ENCODE results near the gene HES4.
"Not testable (repeated sequence)": the region's sequence is repeated elsewhere in the genome, so short reads cannot be mapped to it uniquely, and the experiment has no call there.

HES4 gene

DNA sequence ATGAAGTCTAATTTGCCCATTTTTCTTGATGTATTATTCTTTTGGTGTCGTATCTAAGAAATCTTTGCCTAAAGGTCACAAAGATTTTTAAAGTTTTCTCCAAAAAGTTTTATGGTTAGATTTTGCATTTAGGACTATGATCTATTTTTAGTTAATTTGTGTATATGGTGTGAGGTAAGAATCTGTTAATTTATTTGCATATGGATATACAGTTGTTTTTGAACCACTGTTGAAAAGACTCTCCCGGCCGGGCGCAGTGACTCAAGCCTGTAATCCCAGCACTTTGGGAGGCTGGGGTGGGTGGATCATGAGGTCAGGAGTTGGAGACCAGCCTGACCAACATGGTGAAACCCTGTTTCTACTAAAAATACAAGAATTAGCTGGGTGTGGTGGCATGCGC, 11.8 kb downstream of the HES4 start:
- H3K36me3 ChIP-seq (ENCODE audit: control insufficient read depth in 2 of 2, insufficient read depth in 2 of 2, low read length in 2 of 2); H3K9ac ChIP-seq (ENCODE audit: low read depth in 1 of 2, low read length in 2 of 2); H3K4me1 ChIP-seq (ENCODE audit: control insufficient read depth in 2 of 2, insufficient read depth in 2 of 2, low read length in 2 of 2); H3K9me3 ChIP-seq (ENCODE audit: control insufficient read depth in 2 of 2, low read length in 2 of 2); H3K27me3 ChIP-seq (ENCODE audit: control insufficient read depth in 2 of 2, insufficient read depth in 2 of 2, low read length in 2 of 2); H3K27ac ChIP-seq (ENCODE audit: low read depth in 2 of 2, low read length in 2 of 2); H3K4me3 ChIP-seq (ENCODE audit: low read length in 2 of 2): not testable (repeated sequence)

DNA sequence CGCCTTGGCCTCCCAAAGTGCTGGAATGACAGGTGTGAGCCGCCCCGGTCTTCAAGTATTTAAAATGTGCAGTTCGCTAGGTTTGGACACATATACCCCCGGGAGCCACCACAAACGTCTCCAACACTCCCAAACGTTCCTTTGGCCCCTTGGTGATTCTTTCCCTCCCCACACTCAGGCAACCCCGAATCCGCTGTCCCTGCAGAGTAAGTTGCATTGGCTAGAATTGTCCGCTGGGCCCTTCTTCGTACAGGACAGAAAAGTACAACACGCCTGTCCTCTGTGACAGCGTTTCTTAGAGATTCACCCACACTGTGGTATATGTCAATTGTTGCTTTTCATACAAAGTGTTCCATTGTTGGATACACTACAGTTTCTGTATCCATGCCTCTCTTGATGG, 14.8 kb downstream of the HES4 start:
- Histone ChIP-seq H3K9ac (ENCODE audit: low read depth in 1 of 2, low read length in 2 of 2) (no peak overlapping the region), H3K9me3 (ENCODE audit: control insufficient read depth in 2 of 2, low read length in 2 of 2) (no peaks in the 10 kb centered on the region), H3K36me3 (ENCODE audit: control insufficient read depth in 2 of 2, insufficient read depth in 2 of 2, low read length in 2 of 2) (no peaks in the 10 kb centered on the region), H3K4me3 (ENCODE audit: low read length in 2 of 2) (no peak overlapping the region), H3K27ac (ENCODE audit: low read depth in 2 of 2, low read length in 2 of 2) (no peak overlapping the region), H3K27me3 (ENCODE audit: control insufficient read depth in 2 of 2, insufficient read depth in 2 of 2, low read length in 2 of 2) (peaks cover 17 to 21% of the 10 kb centered on the region in 2 donors), H3K4me1 (ENCODE audit: control insufficient read depth in 2 of 2, insufficient read depth in 2 of 2, low read length in 2 of 2) (no peaks in the 10 kb centered on the region)

DNA sequence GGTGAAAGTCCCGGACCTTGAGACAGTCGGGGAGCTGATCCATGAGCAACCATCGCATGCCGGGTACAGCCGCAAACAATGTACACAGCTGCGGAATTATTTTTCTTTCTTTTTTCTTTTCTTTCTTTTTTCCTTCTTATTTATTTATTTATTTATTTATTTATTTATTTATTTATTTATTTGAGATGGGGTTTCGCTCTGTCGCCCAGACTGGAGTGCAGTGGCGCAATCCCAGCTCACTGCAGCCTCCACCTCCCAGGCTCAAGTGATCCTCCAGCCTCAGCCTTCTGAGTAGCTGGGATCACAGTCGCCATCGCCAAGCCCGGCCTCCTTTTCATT, 15.5 kb downstream of the HES4 start:
- no peaks in the 10 kb centered on the region for H3K4me1 ChIP-seq (ENCODE audit: control insufficient read depth in 2 of 2, insufficient read depth in 2 of 2, low read length in 2 of 2)
- H3K9me3 ChIP-seq (ENCODE audit: control insufficient read depth in 2 of 2, low read length in 2 of 2), result no peaks in the 10 kb centered on the region
- H3K4me3 ChIP-seq (ENCODE audit: low read length in 2 of 2), result no peak overlapping the region
- H3K27me3 ChIP-seq (ENCODE audit: control insufficient read depth in 2 of 2, insufficient read depth in 2 of 2, low read length in 2 of 2), result peaks cover 17 to 27% of the 10 kb centered on the region in 2 donors
- H3K27ac ChIP-seq (ENCODE audit: low read depth in 2 of 2, low read length in 2 of 2), result no peak overlapping the region
- H3K36me3 ChIP-seq (ENCODE audit: control insufficient read depth in 2 of 2, insufficient read depth in 2 of 2, low read length in 2 of 2), result no peaks in the 10 kb centered on the region
- H3K9ac ChIP-seq (ENCODE audit: low read depth in 1 of 2, low read length in 2 of 2), result no peak overlapping the region

DNA sequence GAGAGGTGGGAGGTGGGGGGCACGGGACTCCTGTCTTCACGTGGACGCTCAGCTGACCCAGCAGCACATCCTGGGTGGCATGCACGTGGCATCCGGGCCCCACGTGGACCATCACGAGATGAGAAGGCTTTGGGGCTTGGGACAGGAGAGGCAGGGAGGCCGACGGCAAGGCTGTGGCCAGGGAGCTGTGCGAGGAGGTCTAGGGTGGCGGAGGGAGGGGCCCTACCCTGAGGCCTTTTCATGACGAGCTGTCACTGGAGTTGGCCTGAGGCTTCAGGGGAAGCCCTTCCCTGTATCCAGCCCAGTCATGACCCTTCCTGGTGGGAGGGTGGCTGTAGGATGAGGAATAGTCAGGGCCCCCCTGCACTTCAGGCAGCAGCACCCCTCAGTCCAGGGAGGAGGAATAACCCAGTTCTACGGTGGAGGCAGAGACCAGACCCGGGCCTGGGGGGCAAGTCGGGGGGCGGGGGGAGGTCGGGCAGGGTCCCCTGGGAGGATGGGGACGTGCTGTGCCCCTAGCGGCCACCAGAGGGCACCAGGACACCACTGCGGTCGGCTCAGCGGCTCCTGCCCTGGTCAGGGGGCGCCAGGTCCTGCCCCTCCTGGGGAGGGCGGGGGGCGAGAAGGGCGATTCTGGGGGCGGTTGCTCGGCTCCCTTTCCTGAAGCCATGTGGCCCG, 16.0 kb downstream of the HES4 start:
- Histone ChIP-seq H3K4me3 (ENCODE audit: low read length in 2 of 2) (no peak overlapping the region), H3K4me1 (ENCODE audit: control insufficient read depth in 2 of 2, insufficient read depth in 2 of 2, low read length in 2 of 2) (no peaks in the 10 kb centered on the region), H3K27ac (ENCODE audit: low read depth in 2 of 2, low read length in 2 of 2) (no peak overlapping the region), H3K9me3 (ENCODE audit: control insufficient read depth in 2 of 2, low read length in 2 of 2) (no peaks in the 10 kb centered on the region), H3K9ac (ENCODE audit: low read depth in 1 of 2, low read length in 2 of 2) (no peak overlapping the region), H3K36me3 (ENCODE audit: control insufficient read depth in 2 of 2, insufficient read depth in 2 of 2, low read length in 2 of 2) (no peaks in the 10 kb centered on the region), H3K27me3 (ENCODE audit: control insufficient read depth in 2 of 2, insufficient read depth in 2 of 2, low read length in 2 of 2) (peaks cover 17 to 27% of the 10 kb centered on the region in 2 donors)

DNA sequence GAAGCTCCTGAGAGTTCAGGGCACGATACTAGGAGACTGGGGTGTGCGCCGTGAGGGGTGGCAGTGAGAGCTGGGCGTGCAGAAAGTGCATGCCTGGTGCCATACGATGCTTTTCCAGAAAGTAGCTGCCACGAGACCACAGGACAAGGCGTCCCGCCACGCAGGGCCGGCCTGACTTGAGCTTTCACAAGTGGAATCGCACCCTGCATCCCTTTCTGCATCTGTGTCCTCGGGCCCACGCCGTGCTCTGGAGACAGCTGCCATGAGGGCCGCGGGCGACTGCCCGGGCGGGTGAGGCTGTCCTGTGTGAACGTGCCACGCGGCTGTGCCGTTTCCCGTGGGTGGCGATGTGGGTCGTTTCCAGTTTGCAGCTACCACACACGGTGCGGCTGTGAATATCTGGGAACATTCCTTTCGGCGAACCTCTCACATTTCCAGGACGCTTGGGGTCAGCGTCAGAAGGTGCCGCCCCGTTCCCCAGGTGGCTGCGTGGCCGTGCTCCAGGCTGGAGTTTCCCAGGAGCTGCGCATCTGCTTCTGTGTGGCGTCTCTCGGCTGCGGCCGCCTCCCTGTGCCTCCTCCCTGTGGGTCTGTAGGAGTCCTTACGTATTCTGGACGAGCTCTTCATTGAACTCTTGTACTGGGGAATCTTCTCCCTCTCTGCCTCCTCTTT, 17.0 kb downstream of the HES4 start:
- H3K4me3 ChIP-seq (ENCODE audit: low read length in 2 of 2), result no peak overlapping the region
- no peaks in the 10 kb centered on the region for H3K4me1 ChIP-seq (ENCODE audit: control insufficient read depth in 2 of 2, insufficient read depth in 2 of 2, low read length in 2 of 2)
- H3K27ac ChIP-seq (ENCODE audit: low read depth in 2 of 2, low read length in 2 of 2), result no peak overlapping the region
- no peaks in the 10 kb centered on the region for H3K36me3 ChIP-seq (ENCODE audit: control insufficient read depth in 2 of 2, insufficient read depth in 2 of 2, low read length in 2 of 2)
- no peak overlapping the region for H3K9ac ChIP-seq (ENCODE audit: low read depth in 1 of 2, low read length in 2 of 2)
- no peaks in the 10 kb centered on the region for H3K9me3 ChIP-seq (ENCODE audit: control insufficient read depth in 2 of 2, low read length in 2 of 2)
- peaks cover 17 to 27% of the 10 kb centered on the region in 2 donors for H3K27me3 ChIP-seq (ENCODE audit: control insufficient read depth in 2 of 2, insufficient read depth in 2 of 2, low read length in 2 of 2)

DNA sequence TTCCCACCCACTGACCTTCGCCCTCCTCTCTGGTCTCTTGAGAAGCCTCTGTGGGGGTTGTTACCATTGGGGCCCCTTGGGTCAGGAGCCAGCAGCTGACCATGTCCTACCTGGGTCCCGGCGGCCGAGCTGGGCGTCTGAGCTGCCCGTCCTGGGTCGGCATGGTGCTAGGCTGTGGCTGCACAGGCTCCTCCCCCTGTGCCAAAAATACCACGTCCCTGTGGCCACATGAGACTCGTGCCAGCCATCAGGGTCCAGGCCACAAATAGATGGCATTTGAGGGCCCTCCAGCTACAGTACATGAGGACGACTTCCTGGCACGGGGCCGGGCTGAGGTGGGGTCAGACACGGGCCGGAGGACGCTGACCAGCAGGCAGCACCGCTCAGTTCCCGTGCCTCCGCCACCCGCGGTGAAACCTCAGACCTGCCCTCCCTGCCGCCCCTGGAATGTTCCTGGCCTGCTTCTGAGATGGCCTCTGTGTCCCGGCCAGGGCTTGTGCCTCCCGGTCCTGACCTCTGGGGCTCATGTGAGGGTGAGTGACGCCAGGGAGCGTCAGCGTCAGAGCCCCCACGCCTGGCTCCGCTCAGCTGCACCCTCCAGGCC, 17.8 kb downstream of the HES4 start, which contains the start of gene PERM1:
Gene PERM1, minus strand, starts transcription at position 139 of the 604 bp plus-strand sequence. CDS start 1,064 bp downstream, outside the sequence.
- Histone ChIP-seq H3K4me3 (ENCODE audit: low read length in 2 of 2) (no peak within 1 kb of the TSS), H3K27me3 (ENCODE audit: control insufficient read depth in 2 of 2, insufficient read depth in 2 of 2, low read length in 2 of 2) (peaks cover 17 to 27% of the 10 kb centered on the region in 2 donors), H3K4me1 (ENCODE audit: control insufficient read depth in 2 of 2, insufficient read depth in 2 of 2, low read length in 2 of 2) (no peaks in the 10 kb centered on the region), H3K9me3 (ENCODE audit: control insufficient read depth in 2 of 2, low read length in 2 of 2) (no peaks in the 10 kb centered on the region), H3K27ac (ENCODE audit: low read depth in 2 of 2, low read length in 2 of 2) (no peak within 1 kb of the TSS), H3K9ac (ENCODE audit: low read depth in 1 of 2, low read length in 2 of 2) (no peak within 1 kb of the TSS), H3K36me3 (ENCODE audit: control insufficient read depth in 2 of 2, insufficient read depth in 2 of 2, low read length in 2 of 2) (no peaks in the 10 kb centered on the region)

DNA sequence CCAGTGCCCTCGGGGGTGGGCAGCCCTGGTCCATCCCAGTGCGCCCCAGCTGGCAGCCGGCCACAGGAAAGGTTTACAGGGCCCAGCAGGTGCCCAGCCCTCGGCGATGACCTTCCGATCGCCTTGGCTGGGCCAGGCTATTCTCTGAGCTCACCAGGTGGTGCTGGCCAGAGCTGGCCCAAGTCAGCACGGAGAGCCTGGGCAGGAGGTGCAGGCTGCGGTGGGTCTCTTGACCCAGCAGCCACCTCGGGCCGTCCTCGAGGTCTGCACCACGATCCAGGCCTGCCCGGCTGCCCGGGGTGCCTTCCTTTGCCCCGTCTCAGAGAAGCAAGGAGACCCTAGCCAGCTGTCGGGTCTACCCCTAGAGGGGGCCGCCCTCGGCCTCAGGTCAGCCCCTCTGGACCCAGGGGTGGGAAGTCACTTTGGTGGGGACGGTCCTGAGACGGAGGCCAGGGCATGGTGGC, 18.4 kb downstream of the HES4 start:
- no peak overlapping the region for H3K9ac ChIP-seq (ENCODE audit: low read depth in 1 of 2, low read length in 2 of 2)
- no peak overlapping the region for H3K27ac ChIP-seq (ENCODE audit: low read depth in 2 of 2, low read length in 2 of 2)

DNA sequence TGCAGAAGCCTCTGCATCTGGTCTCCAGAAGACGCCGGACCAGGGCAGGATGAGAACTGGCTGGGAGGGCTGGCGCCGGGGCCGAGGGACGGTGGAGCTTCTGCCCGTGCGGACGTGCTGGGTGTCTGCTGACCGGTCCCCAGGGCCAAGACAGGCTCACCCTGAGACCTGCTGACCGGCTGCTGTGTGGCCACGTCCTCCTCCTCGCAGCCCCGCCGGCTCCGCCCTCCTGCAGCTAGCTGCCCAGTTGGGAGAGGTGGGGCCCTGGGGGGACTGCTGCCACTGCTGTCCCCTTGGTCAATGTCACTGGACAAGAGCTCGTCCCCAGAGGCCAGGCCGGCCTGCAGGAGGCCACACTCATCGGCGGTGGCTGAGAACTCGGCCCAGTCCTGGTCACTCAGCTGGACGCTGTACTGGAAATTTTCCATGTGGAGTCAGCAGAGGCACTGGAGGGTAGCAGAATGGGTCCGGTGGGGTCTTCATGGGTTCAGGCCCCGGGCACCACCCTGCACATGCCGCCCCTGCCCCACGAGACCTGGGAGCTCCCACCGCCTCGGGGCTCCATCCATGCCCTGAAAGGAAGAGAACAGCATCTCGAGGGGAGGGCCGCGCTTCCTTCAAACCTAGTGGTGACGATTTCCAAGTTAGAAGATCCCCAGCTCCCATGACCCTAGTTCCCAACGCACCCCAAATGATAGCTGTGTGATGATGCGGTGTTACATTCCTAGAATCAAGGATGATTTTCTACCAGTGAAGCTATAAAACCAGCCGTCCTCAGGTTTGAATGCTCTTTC, 19.1 kb downstream of the HES4 start:
- Histone ChIP-seq H3K9me3 (ENCODE audit: control insufficient read depth in 2 of 2, low read length in 2 of 2) (no peaks in the 10 kb centered on the region), H3K27ac (ENCODE audit: low read depth in 2 of 2, low read length in 2 of 2) (no peak overlapping the region), H3K4me1 (ENCODE audit: control insufficient read depth in 2 of 2, insufficient read depth in 2 of 2, low read length in 2 of 2) (peaks cover 4 to 5% of the 10 kb centered on the region in 2 donors), H3K36me3 (ENCODE audit: control insufficient read depth in 2 of 2, insufficient read depth in 2 of 2, low read length in 2 of 2) (no peaks in the 10 kb centered on the region), H3K4me3 (ENCODE audit: low read length in 2 of 2) (no peak overlapping the region), H3K9ac (ENCODE audit: low read depth in 1 of 2, low read length in 2 of 2) (no peak overlapping the region), H3K27me3 (ENCODE audit: control insufficient read depth in 2 of 2, insufficient read depth in 2 of 2, low read length in 2 of 2) (peaks cover 17 to 25% of the 10 kb centered on the region in 2 donors)

More for the DNA sequence above, 18.4 kb downstream of the HES4 start:
- Histone ChIP-seq H3K27me3 (ENCODE audit: control insufficient read depth in 2 of 2, insufficient read depth in 2 of 2, low read length in 2 of 2) (peaks cover 17 to 27% of the 10 kb centered on the region in 2 donors), H3K36me3 (ENCODE audit: control insufficient read depth in 2 of 2, insufficient read depth in 2 of 2, low read length in 2 of 2) (no peaks in the 10 kb centered on the region), H3K4me1 (ENCODE audit: control insufficient read depth in 2 of 2, insufficient read depth in 2 of 2, low read length in 2 of 2) (no peaks in the 10 kb centered on the region), H3K9me3 (ENCODE audit: control insufficient read depth in 2 of 2, low read length in 2 of 2) (no peaks in the 10 kb centered on the region), H3K4me3 (ENCODE audit: low read length in 2 of 2) (no peak overlapping the region)

DNA sequence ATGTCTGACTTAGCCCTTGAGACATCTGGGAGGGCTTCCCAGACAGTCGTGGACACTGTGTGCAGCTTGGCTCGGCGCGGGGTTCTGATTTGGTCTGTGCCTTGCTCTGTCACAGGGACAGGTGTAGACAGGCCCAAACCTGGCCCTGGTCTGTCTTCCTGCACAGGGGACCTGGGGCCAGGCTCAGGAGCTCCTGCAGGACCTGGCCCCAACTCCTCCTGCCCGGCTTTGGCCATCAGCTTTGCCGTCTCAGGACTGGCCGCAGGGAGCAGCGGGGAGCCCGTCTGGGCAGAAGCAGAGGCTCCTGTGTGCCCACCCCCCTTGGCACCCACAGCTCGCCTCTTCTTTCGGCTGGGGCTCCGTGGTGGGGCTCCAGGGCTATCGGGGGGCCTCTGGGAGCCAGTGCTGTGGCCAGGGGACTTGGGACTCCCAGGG, 19.7 kb downstream of the HES4 start:
- H3K27ac ChIP-seq (ENCODE audit: low read depth in 2 of 2, low read length in 2 of 2), result no peak overlapping the region
- no peaks in the 10 kb centered on the region for H3K9me3 ChIP-seq (ENCODE audit: control insufficient read depth in 2 of 2, low read length in 2 of 2)
- H3K36me3 ChIP-seq (ENCODE audit: control insufficient read depth in 2 of 2, insufficient read depth in 2 of 2, low read length in 2 of 2), result no peaks in the 10 kb centered on the region
- H3K4me1 ChIP-seq (ENCODE audit: control insufficient read depth in 2 of 2, insufficient read depth in 2 of 2, low read length in 2 of 2), result peaks cover 6% of the 10 kb centered on the region in 2 donors
- H3K27me3 ChIP-seq (ENCODE audit: control insufficient read depth in 2 of 2, insufficient read depth in 2 of 2, low read length in 2 of 2), result peaks cover 14 to 25% of the 10 kb centered on the region in 2 donors
- H3K9ac ChIP-seq (ENCODE audit: low read depth in 1 of 2, low read length in 2 of 2), result no peak overlapping the region
- H3K4me3 ChIP-seq (ENCODE audit: low read length in 2 of 2), result no peak overlapping the region

DNA sequence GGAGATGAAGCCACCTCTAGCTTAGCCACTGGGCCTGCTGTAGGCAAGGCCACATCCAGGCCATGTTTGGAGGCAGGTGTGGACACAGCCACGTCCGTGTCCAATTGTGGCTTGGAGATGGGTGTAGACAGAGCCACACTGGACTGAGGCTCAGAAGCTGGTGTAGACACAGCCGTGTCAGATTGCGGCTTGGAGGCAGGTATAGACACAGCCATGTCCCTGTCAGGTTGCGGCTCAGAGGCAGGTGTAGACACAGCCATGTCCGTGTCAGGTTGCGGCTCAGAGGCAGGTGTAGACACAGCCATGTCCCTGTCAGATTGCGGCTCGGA, 20.2 kb downstream of the HES4 start:
- peaks cover 12 to 25% of the 10 kb centered on the region in 2 donors for H3K27me3 ChIP-seq (ENCODE audit: control insufficient read depth in 2 of 2, insufficient read depth in 2 of 2, low read length in 2 of 2)
- peaks cover 6% of the 10 kb centered on the region in 2 donors for H3K4me1 ChIP-seq (ENCODE audit: control insufficient read depth in 2 of 2, insufficient read depth in 2 of 2, low read length in 2 of 2)
- H3K9ac ChIP-seq (ENCODE audit: low read depth in 1 of 2, low read length in 2 of 2), result no peak overlapping the region
- H3K4me3 ChIP-seq (ENCODE audit: low read length in 2 of 2), result no peak overlapping the region
- H3K36me3 ChIP-seq (ENCODE audit: control insufficient read depth in 2 of 2, insufficient read depth in 2 of 2, low read length in 2 of 2), result no peaks in the 10 kb centered on the region
- no peak overlapping the region for H3K27ac ChIP-seq (ENCODE audit: low read depth in 2 of 2, low read length in 2 of 2)
- H3K9me3 ChIP-seq (ENCODE audit: control insufficient read depth in 2 of 2, low read length in 2 of 2), result no peaks in the 10 kb centered on the region
